Neural cell (in vitro differentiated cells): Measurements from ENCODE around the gene NRXN2.

Experiments used
- CTCF ChIP-seq: fragments of 450-650 bp; IDR thresholded peaks from 2 replicates; pipeline ENCODE4 v1.5.1; 2014; ENCODE audit warnings: antibody characterized with exemption, mild to moderate bottlenecking, moderate library complexity; ENCODE audit not compliant: poor library complexity, severe bottlenecking
- EP300 ChIP-seq: fragments of 450-650 bp; conservative IDR thresholded peaks from 2 replicates; pipeline ENCODE4 v1.6.1; 2014; ENCODE audit warnings: antibody characterized with exemption, mild to moderate bottlenecking, moderate library complexity; ENCODE audit not compliant: poor library complexity, severe bottlenecking
- EZH2 ChIP-seq: fragments of 200-600, 300-800 bp; shearing (Covaris generic), sonication (generic); IDR thresholded peaks from 2 replicates; pipeline ENCODE4 v1.6.1; 2014; ENCODE audit warnings: antibody characterized with exemption, low read length, borderline replicate concordance, mild to moderate bottlenecking; ENCODE audit not compliant: insufficient read depth, poor library complexity, severe bottlenecking
- POLR2AphosphoS5 ChIP-seq: IDR thresholded peaks from 2 replicates; pipeline ENCODE4 v1.6.1; 2012
- RAD21 ChIP-seq: fragments of 450-650 bp; conservative IDR thresholded peaks from 2 replicates; pipeline ENCODE4 v1.6.1; 2014; ENCODE audit warnings: antibody characterized with exemption, mild to moderate bottlenecking, moderate library complexity
- SMC3 ChIP-seq: fragments of 450-650 bp; conservative IDR thresholded peaks from 2 replicates; pipeline ENCODE4 v1.6.1; 2014; ENCODE audit warnings: antibody characterized with exemption, mild to moderate bottlenecking, moderate library complexity; ENCODE audit not compliant: poor library complexity
- TAF1 ChIP-seq: IDR thresholded peaks from 2 replicates; pipeline ENCODE4 v1.6.1; 2012; ENCODE audit warnings: low read depth

GRCh38 chr11:64752175-64752970 lies 29.4 kb upstream of the NRXN2 start:
- no peak for TF ChIP-seq CTCF
- no peak for TF ChIP-seq EZH2
- no peak for TF ChIP-seq POLR2AphosphoS5
- no peak for TF ChIP-seq TAF1
- TF ChIP-seq RAD21 = no peak
- no peak for TF ChIP-seq SMC3
- no peak for TF ChIP-seq EP300
